Parathyroid adenoma (tissue), 2 donors: Measurements from ENCODE around the gene NCOR2.
A peak's percentile ranks its signal among the peaks of the same experiment; 100 is the strongest.

ENCODE experiments used
- H2AFZ ChIP-seq: fragments of 300-600 bp; sonication (generic); one replicate; pipeline ENCODE4 v1.7.0; 2017; ENCODE audit warnings: antibody characterized with exemption, mild to moderate bottlenecking
- H3K27ac ChIP-seq: fragments of 300-600 bp; sonication (generic); one replicate; pipeline ENCODE4 v1.7.0; 2017
- H3K27me3 ChIP-seq: fragments of 300-600 bp; sonication (generic); one replicate; pipeline ENCODE4 v1.7.0; 2017; ENCODE audit warnings: low read length; ENCODE audit not compliant: control insufficient read depth, insufficient read depth
- H3K36me3 ChIP-seq: fragments of 300-600 bp; sonication (generic); one replicate; pipeline ENCODE4 v1.7.0; 2017; ENCODE audit warnings: low read length; ENCODE audit not compliant: control insufficient read depth, insufficient read depth
- H3K4me1 ChIP-seq: fragments of 300-600 bp; sonication (generic); one replicate; pipeline ENCODE4 v1.7.0; 2017; ENCODE audit warnings: control low read depth
- H3K4me2 ChIP-seq: fragments of 300-600 bp; sonication (generic); one replicate; pipeline ENCODE4 v1.7.0; 2017; ENCODE audit warnings: low read length
- H3K4me3 ChIP-seq: fragments of 300-600 bp; sonication (generic); one replicate; pipeline ENCODE4 v1.7.0; 2017; ENCODE audit warnings: low read depth, low read length
- H3K79me2 ChIP-seq: fragments of 300-600 bp; sonication (generic); one replicate; pipeline ENCODE4 v1.7.0; 2017; ENCODE audit warnings: control low read depth
- H3K9ac ChIP-seq: fragments of 300-600 bp; sonication (generic); one replicate; pipeline ENCODE4 v1.7.0; 2017; ENCODE audit warnings: mild to moderate bottlenecking
- H3K9me3 ChIP-seq: fragments of 300-600 bp; sonication (generic); one replicate; pipeline ENCODE4 v1.7.0; 2017; ENCODE audit warnings: low read length; ENCODE audit not compliant: control insufficient read depth
- CTCF ChIP-seq: fragments of 300-600 bp; sonication (generic); IDR thresholded peaks from one replicate; pipeline ENCODE4 v1.7.0; 2017; ENCODE audit warnings: antibody characterized with exemption, mild to moderate bottlenecking
- donor health status: primary hyperparathyroidism.

The NCOR2 gene

GRCh38 chr12:124519746-124520145, 47.7 kb downstream of the NCOR2 start:
- no peak overlapping the region for H3K9ac ChIP-seq
- no peak overlapping the region for H3K4me2 ChIP-seq
- H3K36me3 ChIP-seq: no peaks in the 10 kb centered on the region
- TF ChIP-seq CTCF: no peak
- H3K79me2 ChIP-seq: peaks cover 33% of the 10 kb centered on the region
- no peak overlapping the region for H2AFZ ChIP-seq
- H3K4me3 ChIP-seq: no peak overlapping the region
- no peaks in the 10 kb centered on the region for H3K9me3 ChIP-seq
- H3K27ac ChIP-seq: peak overlapping the region; percentile 98
- H3K27me3 ChIP-seq: no peaks in the 10 kb centered on the region
- H3K4me1 ChIP-seq: peaks cover 9% of the 10 kb centered on the region

GRCh38 chr12:124518051-124518932, 49.1 kb downstream of the NCOR2 start:
- no peak for TF ChIP-seq CTCF
- Histone ChIP-seq H3K4me3 (peak overlapping the region; percentile 65), H3K4me1 (peaks cover 9% of the 10 kb centered on the region), H3K9ac (peak overlapping the region; percentile 75), H3K4me2 (peak overlapping the region; percentile 85), H3K27ac (peak overlapping the region; percentile 98), H3K27me3 (no peaks in the 10 kb centered on the region), H2AFZ (peak overlapping the region; percentile 89), H3K9me3 (no peaks in the 10 kb centered on the region), H3K36me3 (no peaks in the 10 kb centered on the region), H3K79me2 (peaks cover 48% of the 10 kb centered on the region)
